GM12865 (cell line): ENCODE data around the gene MYH4.

Experiments used
- DNase-seq: peaks from one replicate; pipeline ENCODE4 v3.0.0; 2010; ENCODE audit warnings: low read depth
- H3K4me3 ChIP-seq: 2 replicates; pipeline ENCODE4 v1.5.1; 2011; ENCODE audit warnings: mild to moderate bottlenecking, low read depth, low read length, control low read depth
- TF ChIP-seq, protein P1 (sequence below): IDR thresholded peaks from 2 replicates; pipeline ENCODE4 v1.5.1; 2011; ENCODE audit warnings: low read length, control low read depth, low read depth, inconsistent platforms; ENCODE audit not compliant: insufficient read depth; ENCODE audit errors: missing control alignments

Gene MYH4

DNA sequence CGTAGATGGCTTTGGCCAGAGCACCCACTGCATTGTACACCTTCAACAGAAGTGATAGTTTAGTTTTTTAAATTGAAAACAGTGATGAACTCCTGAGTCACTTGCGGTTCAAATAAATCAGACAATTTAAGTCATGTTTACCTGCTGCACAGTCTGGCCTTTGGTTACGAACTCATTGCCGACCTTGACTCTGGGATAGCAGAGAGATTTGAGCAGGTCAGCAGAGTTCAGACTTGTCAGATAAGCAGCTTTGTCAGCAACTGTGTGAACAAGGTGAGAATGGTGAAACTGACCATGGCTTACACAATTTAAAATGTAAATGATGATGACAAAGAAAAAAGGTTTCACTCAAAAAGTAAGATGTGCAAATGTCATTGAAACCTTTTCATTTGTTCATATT, 9.3 kb downstream of the MYH4 start:
- no peak overlapping the region for H3K4me3 ChIP-seq
- DNase-seq, result no peak
- TF ChIP-seq, protein P1, sequence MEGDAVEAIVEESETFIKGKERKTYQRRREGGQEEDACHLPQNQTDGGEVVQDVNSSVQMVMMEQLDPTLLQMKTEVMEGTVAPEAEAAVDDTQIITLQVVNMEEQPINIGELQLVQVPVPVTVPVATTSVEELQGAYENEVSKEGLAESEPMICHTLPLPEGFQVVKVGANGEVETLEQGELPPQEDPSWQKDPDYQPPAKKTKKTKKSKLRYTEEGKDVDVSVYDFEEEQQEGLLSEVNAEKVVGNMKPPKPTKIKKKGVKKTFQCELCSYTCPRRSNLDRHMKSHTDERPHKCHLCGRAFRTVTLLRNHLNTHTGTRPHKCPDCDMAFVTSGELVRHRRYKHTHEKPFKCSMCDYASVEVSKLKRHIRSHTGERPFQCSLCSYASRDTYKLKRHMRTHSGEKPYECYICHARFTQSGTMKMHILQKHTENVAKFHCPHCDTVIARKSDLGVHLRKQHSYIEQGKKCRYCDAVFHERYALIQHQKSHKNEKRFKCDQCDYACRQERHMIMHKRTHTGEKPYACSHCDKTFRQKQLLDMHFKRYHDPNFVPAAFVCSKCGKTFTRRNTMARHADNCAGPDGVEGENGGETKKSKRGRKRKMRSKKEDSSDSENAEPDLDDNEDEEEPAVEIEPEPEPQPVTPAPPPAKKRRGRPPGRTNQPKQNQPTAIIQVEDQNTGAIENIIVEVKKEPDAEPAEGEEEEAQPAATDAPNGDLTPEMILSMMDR, result no peak

DNA sequence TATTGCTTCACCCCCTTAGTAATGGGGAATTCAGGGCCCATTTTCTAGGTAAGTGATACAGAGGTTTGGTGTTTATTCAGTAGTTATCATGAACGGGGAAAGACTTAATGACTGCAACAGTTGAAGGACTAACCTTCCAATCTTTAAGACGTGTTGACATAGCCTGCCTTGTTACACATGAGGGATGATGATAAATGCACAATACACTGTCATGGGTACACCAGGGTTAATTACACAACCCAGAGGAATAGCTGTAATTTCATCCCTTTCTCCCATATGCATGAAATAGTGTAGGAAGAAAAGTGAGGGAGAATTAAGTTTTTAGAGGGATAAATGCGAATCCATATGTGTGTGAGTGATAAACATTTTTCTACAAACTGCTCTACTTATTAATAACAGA, 10.7 kb downstream of the MYH4 start:
- TF ChIP-seq, protein P1, result no peak
- no peak for DNase-seq

DNA sequence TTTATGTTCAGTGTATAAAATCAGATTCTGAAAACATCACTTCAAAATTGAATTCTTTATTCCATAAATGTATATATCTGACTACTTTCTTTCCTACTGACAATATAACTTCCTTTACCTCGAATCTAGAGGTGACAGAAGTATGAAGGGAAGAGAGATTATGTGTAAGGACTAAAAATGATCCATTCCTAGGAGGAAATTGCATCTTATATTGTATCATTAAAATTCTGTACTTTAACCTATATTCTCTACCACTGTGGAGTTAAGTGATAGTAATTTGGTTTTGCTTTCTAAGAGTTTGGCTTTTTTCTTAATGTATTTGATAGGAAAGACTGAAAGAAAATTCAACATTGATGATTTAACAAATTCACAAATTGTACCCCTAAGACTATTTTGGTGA, 11.4 kb downstream of the MYH4 start:
- TF ChIP-seq, protein P1, result no peak
- no peak overlapping the region for H3K4me3 ChIP-seq
- DNase-seq, result no peak

More for the DNA sequence above, 10.7 kb downstream of the MYH4 start:
- no peak overlapping the region for H3K4me3 ChIP-seq

DNA sequence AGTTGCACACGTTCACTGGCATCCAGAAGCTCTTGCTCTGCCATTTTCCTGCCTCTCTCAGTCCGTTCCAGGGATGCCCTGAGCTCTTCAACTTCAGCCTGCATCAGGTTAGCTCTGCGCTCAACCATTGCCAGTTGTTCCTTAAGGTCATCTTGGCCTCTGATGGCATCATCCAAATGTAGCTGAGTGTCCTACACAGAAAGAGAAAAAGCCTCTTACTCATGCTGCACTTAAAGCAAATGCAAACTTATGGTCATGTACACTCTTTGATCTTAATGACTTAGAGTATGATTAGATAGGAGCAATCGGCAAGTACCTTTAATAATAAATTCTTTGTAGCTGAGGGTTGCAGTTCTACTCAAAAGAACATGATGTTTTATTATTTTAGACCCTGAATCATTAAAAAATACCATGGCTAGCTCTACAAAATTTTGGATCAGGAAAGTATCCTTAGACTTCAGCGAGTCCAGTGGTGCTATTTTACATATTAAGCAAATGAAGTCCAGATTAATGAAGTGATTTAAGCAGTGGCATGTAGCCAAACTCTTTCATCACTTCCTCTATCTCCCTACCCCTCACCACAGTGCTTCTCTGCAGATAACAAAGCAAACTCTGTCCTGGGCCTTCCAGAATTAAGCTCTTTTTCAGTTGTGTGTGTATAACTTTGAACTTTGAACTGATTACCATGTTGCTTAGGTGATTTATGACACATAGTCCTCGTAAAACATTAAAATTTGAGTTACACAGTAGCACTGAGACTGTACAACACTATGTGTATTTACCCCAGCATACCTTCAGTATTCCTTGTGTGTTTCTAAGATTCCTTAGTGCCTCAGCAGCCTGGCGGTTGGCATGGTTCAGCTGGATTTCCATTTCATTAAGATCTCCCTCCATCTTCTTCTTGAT, 22.1 kb downstream of the MYH4 start:
- DNase-seq, result no peak
- TF ChIP-seq, protein P1, result no peak
- H3K4me3 ChIP-seq, result no peak overlapping the region

DNA sequence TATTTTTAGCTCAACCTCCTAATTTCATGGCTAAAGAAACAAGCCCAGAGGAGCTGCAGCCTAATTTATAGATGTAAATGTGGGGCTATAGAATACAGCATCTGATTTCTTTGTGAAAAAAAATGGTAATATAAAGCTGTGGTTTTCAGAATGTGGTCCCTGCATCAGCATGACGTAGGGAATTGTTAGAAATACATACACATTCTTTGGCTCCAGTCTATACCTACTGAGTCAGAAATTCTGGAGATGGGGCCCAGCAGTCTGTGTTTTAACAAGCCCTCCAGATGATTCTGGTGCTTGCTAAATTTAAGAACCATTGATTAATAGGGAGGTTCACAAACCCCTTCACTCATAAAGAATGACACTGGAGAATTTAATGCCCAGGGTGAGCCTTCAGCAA, 29.5 kb downstream of the MYH4 start:
- TF ChIP-seq, protein P1, result no peak
- no peak overlapping the region for H3K4me3 ChIP-seq
- DNase-seq, result no peak

DNA sequence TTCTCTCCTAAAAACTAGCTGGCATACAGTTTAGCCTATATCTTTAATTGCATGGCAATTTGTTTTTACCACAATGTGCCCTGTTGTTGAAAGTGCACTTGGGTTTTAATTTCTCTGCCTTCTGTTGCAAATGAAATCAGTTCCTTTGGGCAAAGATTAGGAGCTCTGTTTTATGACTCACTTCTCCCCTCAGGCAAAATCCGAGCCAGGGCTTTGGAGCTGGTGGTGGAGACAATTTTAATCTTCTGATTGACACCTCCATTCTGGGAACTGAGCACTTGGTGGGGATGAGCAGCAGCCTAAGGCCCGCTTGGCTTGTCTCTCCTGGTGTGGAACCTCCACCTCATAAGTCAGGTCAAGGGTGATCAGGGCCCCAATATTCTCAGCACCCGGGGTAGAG, 34.3 kb downstream of the MYH4 start:
- H3K4me3 ChIP-seq, result no peak overlapping the region
- TF ChIP-seq, protein P1, result no peak
- DNase-seq, result no peak
